Lower lobe of right lung (tissue), 2 donors: ENCODE results near the gene SLC25A10. TPM values are rescaled to one million over a fixed set of nuclear protein-coding genes. Genes with fewer than 3 reads are reported as not detected.
A peak's percentile ranks its signal among the peaks of the same experiment; 100 is the strongest.

ENCODE experiments used
- ATAC-seq, 2 donors: fragments of 200-7000 bp; cut with Tn5 transposase; one replicate each; pipeline ENCODE4 v1.9.1; 2020 to 2022; ENCODE audit warnings: mild to moderate bottlenecking in 2 of 2, moderate library complexity in 2 of 2
- DNase-seq: peaks from one replicate; pipeline ENCODE4 v3.0.0-alpha.2; 2020
- H3K27ac ChIP-seq: fragments of 200-600 bp; one replicate; pipeline ENCODE4 v1.8.0; 2022
- H3K27me3 ChIP-seq: fragments of 200-600 bp; one replicate; pipeline ENCODE4 v1.8.0; 2022; ENCODE audit warnings: low read depth
- H3K36me3 ChIP-seq: fragments of 200-600 bp; one replicate; pipeline ENCODE4 v1.8.0; 2022; ENCODE audit warnings: mild to moderate bottlenecking
- H3K4me1 ChIP-seq: fragments of 200-600 bp; one replicate; pipeline ENCODE4 v1.8.0; 2022
- H3K4me3 ChIP-seq: fragments of 200-600 bp; one replicate; pipeline ENCODE4 v1.8.0; 2022; ENCODE audit warnings: mild to moderate bottlenecking
- H3K9me3 ChIP-seq: fragments of 200-600 bp; one replicate; pipeline ENCODE4 v1.8.0; 2022
- intact Hi-C: fragments of 100-400 bp; cut with DNase I; formaldehyde crosslinking; loops from one replicate; pipeline ENCODE4 v1.11.0; 2022
- total RNA-seq: library from RNA; stranded (reverse); fragmentation: NEBNext Ultra II Directional; extraction: Animal tissue kit (Norgen Biotek cat#: 25700); gene quantifications from one replicate; pipeline ENCODE4 v1.2.1, GENCODE V29; 2021
- TF ChIP-seq, protein P1 (sequence below): fragments of 200-600 bp; IDR thresholded peaks from one replicate; pipeline ENCODE4 v1.8.0; 2022; ENCODE audit warnings: antibody characterized with exemption, mild to moderate bottlenecking
- donor health status: DM: no; HTN: yes; CAD: no; lungs with severe emphysema.

SLC25A10 gene
- total RNA-seq, 1 donor from 2014 or later = 7.3 TPM

DNA sequence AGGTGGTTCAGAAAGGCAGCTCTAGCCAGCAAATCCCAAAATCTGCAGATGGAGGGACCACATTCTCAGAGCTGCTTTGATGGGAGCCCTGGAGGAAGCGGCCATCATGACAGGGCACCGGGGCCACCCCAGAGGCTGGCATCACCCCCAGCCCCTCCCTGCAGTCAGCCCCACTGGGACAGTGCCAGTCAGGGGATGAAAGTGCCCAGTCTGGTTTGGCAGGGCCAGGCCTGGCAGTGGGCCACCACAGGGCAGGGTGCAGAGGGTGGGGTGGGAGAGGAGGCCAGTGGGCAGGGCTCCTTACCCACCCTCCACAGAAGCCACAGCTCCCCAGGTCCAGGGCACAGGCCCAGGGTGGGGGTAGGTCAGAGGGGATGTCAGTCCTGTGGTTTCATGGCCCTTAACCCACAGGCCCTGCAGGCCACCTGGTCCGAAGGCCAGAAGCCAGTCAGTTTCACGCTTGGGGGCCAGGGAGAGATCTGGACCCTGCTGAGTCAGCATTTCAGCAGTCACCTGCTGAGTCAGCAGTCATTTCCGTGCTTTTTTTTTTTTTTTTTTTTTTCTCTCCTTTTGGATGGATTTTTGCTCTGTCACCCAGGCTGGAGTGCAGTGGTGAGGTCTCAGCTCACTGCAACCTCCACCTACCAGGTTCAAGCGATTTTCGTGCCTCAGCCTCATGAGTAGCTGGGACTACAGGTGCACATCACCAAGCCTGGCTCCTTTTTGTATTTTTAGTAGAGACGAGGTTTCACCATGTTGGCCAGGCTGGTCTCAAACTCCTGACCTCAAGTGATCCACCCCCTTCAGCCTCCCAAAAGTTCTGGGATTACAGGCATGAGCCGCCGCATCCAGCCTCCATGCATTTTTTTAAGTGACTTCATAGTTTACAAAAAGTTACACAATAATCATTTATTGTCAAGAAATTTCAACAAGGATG lies 10.4 kb downstream of the SLC25A10 start:
- TF ChIP-seq, protein P1, sequence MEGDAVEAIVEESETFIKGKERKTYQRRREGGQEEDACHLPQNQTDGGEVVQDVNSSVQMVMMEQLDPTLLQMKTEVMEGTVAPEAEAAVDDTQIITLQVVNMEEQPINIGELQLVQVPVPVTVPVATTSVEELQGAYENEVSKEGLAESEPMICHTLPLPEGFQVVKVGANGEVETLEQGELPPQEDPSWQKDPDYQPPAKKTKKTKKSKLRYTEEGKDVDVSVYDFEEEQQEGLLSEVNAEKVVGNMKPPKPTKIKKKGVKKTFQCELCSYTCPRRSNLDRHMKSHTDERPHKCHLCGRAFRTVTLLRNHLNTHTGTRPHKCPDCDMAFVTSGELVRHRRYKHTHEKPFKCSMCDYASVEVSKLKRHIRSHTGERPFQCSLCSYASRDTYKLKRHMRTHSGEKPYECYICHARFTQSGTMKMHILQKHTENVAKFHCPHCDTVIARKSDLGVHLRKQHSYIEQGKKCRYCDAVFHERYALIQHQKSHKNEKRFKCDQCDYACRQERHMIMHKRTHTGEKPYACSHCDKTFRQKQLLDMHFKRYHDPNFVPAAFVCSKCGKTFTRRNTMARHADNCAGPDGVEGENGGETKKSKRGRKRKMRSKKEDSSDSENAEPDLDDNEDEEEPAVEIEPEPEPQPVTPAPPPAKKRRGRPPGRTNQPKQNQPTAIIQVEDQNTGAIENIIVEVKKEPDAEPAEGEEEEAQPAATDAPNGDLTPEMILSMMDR = no peak
- intact Hi-C loops = no loop called here
- Histone ChIP-seq H3K27me3 (peaks cover 3% of the 10 kb centered on the region), H3K4me3 (no peak overlapping the region), H3K4me1 (peaks cover 9% of the 10 kb centered on the region), H3K27ac (peak overlapping the region; percentile 24), H3K36me3 (no peaks in the 10 kb centered on the region), H3K9me3 (no peaks in the 10 kb centered on the region)
- peak; percentile 83 for DNase-seq
- ATAC-seq = peak; percentile 94 to 95

DNA sequence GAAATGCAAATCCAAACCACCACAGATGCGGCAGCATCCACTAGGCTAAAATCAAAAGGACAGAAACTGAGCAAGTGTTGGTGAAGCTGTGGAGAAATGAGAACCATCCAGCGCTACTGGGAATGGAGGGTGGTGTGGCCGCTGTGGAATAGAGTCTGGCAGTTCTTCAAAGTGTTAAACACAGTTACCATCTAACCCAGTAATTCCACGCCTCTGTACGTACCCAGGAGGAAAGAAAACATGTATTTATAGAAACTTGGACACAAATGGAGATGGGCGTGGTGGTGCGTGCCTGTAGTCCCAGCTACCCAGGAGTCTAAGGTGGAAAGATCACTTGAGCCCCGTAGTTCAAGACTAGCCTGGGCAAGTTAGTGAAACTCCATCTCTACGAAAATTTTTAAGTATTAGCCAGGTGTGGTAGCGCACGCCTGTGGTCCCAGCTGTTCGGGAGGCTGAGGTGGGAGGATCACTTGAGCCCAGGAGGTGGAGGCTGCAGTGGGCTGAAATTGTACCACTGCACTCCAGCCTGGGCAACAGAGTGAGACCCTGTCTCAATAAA lies 11.6 kb downstream of the SLC25A10 start:
- Histone ChIP-seq H3K9me3 (no peaks in the 10 kb centered on the region), H3K27me3 (peaks cover 5% of the 10 kb centered on the region), H3K27ac (no peak overlapping the region), H3K36me3 (no peaks in the 10 kb centered on the region), H3K4me1 (peaks cover 9% of the 10 kb centered on the region), H3K4me3 (no peak overlapping the region)
- DNase-seq (no peak), ATAC-seq (no peak)
- intact Hi-C loops = no loop called here
- TF ChIP-seq, protein P1 = no peak

DNA sequence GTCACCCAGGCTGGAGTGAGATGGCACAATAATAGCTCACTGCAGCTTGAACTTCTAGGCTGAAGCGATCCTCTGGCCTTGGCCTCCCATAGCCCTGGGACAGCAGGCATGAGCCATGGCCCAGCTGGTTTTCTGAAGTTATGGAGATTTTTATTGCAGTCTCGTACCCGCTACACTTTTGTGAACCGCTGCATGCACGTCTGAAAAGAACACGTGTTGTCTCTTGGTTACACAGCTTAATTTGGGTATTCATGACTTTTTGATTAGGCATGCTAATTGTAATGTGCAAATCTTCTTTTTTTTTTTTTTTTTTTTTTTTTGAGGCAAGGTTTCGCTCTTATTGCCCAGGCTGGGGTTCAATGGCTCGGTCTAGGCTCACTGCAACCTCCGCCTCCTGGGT lies 13.4 kb downstream of the SLC25A10 start:
- TF ChIP-seq, protein P1 = no peak
- intact Hi-C loops = no loop called here
- no peaks in the 10 kb centered on the region for H3K36me3 ChIP-seq
- no peak for ATAC-seq
- DNase-seq = no peak
- no peak overlapping the region for H3K4me3 ChIP-seq
- H3K27ac ChIP-seq = no peak overlapping the region
- H3K27me3 ChIP-seq = peaks cover 15% of the 10 kb centered on the region
- peaks cover 9% of the 10 kb centered on the region for H3K4me1 ChIP-seq
- H3K9me3 ChIP-seq = no peaks in the 10 kb centered on the region

DNA sequence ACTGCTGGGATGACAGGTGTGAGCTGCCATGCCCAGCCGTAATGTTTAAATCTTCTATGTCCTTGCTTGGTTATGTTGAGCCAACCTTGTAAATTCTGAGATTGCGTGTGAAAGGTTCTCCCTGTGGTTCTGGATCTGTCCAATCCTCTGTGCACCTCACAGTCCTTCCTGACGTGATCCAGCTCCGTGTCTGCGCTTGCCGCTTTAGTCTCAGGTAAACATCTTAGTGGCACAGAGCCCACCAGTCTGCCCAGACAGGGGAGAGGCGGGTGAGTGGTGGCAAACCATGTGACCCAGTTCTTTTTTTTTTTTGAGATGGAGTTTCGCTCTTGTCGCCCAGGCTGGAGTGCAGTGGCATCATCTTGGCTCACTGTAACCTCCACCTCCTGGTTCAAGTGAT lies 13.9 kb downstream of the SLC25A10 start:
- H3K9me3 ChIP-seq = no peaks in the 10 kb centered on the region
- intact Hi-C loops = no loop called here
- H3K27ac ChIP-seq = no peak overlapping the region
- H3K4me1 ChIP-seq = peaks cover 9% of the 10 kb centered on the region
- H3K4me3 ChIP-seq = no peak overlapping the region
- TF ChIP-seq, protein P1 = no peak
- no peaks in the 10 kb centered on the region for H3K36me3 ChIP-seq
- ATAC-seq (peak; percentile 41 to 53), DNase-seq (peak; percentile 65)
- H3K27me3 ChIP-seq = peaks cover 18% of the 10 kb centered on the region

DNA sequence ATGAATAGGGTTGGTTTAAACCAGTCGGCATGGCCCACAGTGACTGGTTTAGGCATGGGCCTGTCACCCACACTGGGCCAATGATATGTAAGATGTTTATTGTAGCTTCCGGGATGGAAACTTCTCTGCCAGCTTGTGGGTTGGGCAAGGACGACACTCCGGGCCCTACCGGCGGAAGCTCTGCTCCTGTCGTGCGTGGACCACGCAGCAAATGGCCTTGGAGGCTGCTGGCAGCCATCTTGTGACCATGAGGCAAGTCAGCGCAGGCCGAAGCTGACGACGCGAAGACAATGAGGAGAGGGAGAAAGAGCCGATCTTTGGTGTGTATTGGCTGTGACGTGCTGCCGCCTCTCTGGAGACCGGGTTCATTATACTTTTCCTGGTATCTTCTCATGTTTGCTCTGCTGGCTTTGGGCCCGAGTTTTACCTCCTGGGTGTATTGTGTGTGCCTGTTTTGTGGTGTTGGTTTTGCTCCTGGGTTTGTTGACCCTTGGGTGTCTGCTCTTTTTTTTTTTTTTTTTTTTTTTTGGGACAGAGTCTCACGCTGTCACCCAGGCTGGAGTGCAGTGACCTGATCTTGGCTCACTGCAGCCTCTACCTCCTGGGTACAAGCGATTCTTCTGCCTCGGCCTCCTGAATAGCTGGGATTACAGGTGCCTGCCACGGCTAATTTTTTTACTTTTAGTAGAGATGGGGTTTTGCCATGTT lies 15.4 kb downstream of the SLC25A10 start:
- peaks cover 27% of the 10 kb centered on the region for H3K27me3 ChIP-seq
- DNase-seq (peak; percentile 55), ATAC-seq (no peak)
- intact Hi-C loops = no loop called here
- H3K4me1 ChIP-seq = peaks cover 9% of the 10 kb centered on the region
- no peaks in the 10 kb centered on the region for H3K36me3 ChIP-seq
- no peak overlapping the region for H3K27ac ChIP-seq
- H3K9me3 ChIP-seq = no peaks in the 10 kb centered on the region
- TF ChIP-seq, protein P1 = no peak
- H3K4me3 ChIP-seq = no peak overlapping the region
